ENCODE measurements around the gene RABAC1.
"Not testable (repeated sequence)": the region's sequence is repeated elsewhere in the genome, so short reads cannot be mapped to it uniquely, and the experiment has no call there.

RABAC1 gene

GRCh38 chr19:41959056-41960053 lies at the start of gene RABAC1:
Gene RABAC1, minus strand, starts transcription at chr19:41959321. Its CDS starts 29 bp downstream, at chr19:41959292.
- peak; percentile 94 for DNase-seq

GRCh38 chr19:42006569-42006968 lies 47.4 kb upstream of the RABAC1 start:
- DNase-seq: no peak

GRCh38 chr19:42005504-42005903 lies 46.4 kb upstream of the RABAC1 start:
- no peak for DNase-seq

DNA sequence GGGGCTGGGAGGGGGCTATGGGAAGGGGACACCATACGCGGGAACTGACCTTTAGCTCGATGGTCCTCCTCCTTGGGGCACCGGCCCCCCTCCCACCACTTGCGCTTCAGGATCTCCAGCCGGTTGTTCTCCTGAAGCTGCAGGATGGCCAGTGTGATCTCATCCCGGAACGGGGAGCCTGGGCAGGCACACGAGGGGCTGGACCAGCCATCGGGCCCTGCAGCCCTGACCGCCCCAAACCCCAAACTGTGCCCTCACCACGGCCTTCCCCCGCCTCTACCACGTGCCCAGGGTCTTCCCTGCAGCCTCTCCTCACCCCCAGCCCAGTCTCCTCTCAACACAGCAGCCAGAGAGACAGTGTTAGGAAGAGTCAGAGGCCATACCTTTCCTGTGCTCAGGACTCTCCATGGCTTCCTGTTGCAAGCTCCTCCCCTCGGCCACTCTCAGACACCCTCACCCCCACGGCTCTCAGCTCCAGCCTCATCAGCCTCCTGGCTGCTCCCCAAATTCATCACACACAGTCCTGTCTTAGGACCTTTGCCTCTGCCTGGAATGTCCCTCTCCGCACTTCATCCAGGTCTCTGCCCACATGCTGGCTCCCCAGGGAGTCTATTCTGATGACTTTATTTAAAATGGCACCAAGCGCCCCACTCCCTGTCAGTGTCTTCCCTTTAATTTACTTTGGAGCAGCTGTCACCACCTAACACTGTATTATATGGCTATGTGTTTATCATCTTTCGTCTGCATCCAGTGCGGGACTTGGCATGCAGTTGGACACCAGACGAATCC lies 44.6 kb upstream of the RABAC1 start:
- no peak for DNase-seq

DNA sequence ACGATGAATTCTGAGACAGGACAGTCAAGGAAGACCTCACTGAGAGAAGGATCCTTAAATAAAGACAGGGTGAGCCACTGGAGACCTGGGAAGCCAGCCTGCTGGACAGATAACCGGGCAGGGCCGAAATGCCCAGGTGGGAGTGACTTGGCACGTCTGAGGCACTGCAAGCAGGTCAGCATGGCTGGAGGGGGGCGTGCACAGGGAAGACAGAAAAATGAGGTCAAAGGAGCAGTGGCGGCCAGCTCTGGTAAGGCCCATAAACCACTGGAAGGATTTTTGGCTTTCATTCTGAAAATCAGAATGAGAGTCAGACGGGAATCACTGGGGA lies 40.7 kb upstream of the RABAC1 start:
- no peak for DNase-seq

DNA sequence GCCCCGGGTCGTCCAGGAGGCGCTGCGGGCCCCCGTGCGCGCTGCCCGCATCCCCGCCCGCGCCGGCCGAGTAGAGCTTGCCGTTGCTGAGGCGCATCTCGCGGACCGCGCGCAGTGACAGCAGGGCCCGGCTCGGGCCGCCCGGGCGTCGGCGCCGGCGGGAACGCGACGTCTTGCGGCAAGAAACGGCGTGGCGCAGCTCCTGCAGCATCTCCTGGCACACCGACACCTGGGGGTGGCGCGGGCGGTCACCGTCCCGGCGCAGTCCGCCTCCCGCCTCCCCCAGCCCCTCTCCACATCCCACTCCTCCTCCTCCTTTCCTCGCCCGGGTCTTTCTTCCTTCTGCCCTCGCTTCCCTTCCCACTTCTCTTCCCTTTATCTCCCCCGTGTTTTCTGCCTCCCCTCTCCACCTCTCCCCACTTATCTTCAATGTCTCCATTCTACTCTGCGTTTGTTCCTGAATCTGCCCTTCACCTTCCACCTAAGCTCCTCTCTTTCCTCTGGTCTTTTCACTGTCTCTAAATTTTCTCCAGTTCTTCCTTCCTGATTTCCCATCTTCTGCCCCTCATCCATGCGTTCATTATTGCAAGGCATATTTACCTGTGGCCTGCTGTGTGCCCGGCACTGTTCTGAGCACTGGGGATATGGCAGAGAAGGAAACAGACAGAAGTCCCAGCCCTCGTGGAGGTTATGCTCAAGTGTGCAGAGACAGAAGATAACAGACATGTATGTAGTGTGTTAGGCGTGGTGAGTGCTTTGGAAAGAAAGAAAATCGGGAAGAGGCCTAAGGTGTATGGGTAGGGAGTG lies 40.2 kb upstream of the RABAC1 start:
- DNase-seq: no peak

DNA sequence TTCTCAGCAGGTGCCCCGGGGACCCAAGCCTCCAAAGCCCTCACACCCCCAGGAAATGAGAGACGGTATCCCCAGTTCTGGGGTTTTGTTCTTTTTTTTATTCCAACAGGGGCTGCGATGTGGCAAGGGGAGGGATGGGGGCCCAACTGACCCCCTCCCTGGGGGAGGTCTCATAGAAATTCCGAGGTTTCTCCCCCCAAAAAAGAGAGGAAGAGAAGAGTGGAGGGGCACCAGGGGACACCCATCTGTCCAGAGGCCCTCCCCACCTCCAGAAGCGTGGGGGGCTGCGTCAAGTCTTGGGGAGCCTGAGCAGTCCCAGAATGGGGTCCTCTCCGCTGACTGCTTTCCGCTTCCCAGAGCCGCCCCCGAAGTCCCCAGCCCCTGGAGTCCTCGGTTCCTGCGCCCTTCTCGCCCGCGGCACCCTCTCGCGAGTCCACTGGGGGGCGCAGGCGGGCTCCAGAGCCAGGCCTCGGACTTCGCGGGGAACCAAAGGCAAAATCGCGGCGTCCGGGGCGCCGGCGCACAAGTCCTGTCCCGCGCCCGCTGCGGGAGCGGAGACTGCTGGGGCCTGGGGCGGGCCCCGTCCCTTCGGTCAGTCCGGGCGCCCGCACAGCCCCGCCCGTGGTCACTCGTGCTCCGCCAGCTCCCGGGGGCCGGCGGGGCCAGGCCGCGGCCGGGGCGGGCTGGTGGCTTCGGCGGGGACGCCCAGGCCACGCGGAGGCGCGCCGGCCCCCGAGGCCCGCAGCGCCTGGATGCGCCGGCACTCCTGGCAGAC lies 39.3 kb upstream of the RABAC1 start:
- DNase-seq: peak; percentile 37

GRCh38 chr19:41997851-41998229 lies 38.7 kb upstream of the RABAC1 start:
- DNase-seq: peak; percentile 86

- DNase-seq: peak; percentile 64
Observed at GRCh38 chr19:41997121-41997850, 38.2 kb upstream of the RABAC1 start.

- peak; percentile 73 for DNase-seq
Observed at GRCh38 chr19:41995959-41996797, 37.1 kb upstream of the RABAC1 start.

- DNase-seq: no peak
Observed at GRCh38 chr19:41994994-41995958, 36.2 kb upstream of the RABAC1 start.

GRCh38 chr19:41994521-41994971 lies 35.4 kb upstream of the RABAC1 start:
- no peak for DNase-seq

- peak; percentile 59 for DNase-seq
Observed at GRCh38 chr19:41993612-41994483, 34.7 kb upstream of the RABAC1 start, which contains the start of gene ATP1A3. Gene ATP1A3, minus strand, starts transcription at chr19:41994230. Its CDS starts 154 bp downstream, at chr19:41994076.

DNA sequence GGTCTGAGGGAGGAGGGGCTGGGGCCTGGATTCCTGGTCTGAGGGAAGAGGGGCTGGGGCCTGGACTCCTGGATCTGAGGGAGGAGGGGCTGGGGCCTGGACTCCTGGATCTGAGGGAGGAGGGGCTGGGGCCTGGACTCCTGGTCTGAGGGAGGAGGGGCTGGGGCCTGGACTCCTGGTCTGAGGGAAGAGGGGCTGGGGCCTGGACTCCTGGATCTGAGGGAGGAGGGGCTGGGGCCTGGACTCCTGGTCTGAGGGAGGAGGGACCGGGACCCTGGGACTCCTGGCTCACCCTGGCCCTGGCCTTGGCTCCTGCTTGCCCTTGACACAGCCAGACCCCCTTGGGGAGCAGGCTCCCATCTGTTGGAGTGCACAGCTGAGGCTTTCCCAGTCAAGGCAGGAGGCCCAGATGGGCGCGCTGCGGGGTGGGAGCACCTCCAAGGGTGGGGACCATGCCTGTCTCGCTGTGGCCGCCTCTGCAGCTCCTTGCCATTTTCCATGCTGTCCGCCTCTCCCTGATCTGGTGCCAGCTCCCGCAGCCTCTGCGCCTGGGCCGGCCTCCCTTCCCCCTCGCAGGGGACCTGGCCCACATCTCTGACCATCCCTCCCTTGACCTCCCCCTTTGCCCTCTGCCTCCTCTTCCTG lies 32.9 kb upstream of the RABAC1 start:
- not testable (repeated sequence) for DNase-seq

DNA sequence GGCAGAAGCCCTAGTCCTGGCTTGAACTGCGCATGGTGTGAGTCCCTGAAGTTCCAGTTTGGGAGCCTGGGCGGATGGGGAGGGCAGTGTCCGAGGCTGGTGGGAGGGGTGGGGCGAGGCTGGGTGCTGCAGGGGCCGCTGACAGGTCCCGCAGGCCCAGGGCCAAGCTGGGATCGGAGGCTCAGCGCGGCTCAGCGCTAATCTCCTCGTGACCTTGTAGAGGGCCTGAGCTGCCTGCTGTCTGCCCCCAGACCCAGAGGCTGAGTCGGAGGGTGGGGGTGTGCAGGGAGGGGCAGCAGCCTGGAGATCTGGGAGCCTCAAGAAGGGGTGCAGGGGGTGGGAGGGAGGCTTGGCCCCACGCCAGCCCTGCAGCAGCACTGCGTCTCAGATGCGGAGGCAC lies 31.9 kb upstream of the RABAC1 start:
- no peak for DNase-seq

DNA sequence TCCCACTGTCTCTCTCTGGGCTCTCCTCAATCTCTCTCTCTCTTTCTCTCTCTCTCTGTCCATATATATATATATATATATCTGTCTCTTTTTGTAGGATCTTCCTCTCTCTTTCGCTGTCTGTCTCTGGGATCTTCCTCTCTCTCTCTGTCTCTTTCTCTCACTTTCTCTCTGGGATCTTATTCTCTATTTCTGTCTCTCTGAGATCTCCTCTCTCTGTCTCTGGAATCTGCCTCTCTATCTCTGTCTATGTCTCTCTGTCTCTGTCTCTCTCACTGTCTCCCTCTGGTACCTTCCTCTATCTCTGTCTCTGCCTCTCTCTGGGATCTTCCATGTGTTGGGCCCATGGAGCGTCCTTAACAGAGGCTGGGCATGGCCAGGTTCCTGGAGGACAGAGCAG lies 31.5 kb upstream of the RABAC1 start:
- no peak for DNase-seq

- DNase-seq: no peak
Observed at GRCh38 chr19:41990028-41990427, 30.9 kb upstream of the RABAC1 start.
